ENCODE results near the gene SNX32. TPM values are rescaled to one million over a fixed set of nuclear protein-coding genes. Genes with fewer than 3 reads are reported as not detected.

The SNX32 gene
- total and polyA plus RNA-seq, 2 of the 13 experiments (the other 11 are each of a cell fraction or from before 2014, with no cell fraction given), result 0.09 to 0.34 TPM

GRCh38 chr11:65863889-65864705, 30.3 kb downstream of the SNX32 start (continued):
- no peak for TF ChIP-seq FOXO4 (CRISPR knock-in tag; conservative IDR thresholded peaks at IDR 0.05)
- no peak for TF ChIP-seq IKZF5 (CRISPR knock-in tag; IDR thresholded peaks at IDR 0.05)
- TF ChIP-seq NFE2 (CRISPR knock-in tag; IDR thresholded peaks at IDR 0.05), result no peak
- no peak for TF ChIP-seq ZNF576 (CRISPR knock-in tag; IDR thresholded peaks at IDR 0.05)
- TF ChIP-seq HNRNPH1 (optimal IDR thresholded peaks at IDR 0.05; ENCODE audit: low read depth, low read length), result no peak
- no peak for TF ChIP-seq IKZF4 (CRISPR knock-in tag; IDR thresholded peaks at IDR 0.05; ENCODE audit: borderline replicate concordance, low read depth, not compliant biosample characterization)
- TF ChIP-seq ZFP36L2 (CRISPR knock-in tag; IDR thresholded peaks at IDR 0.05), result no peak
- no peak for TF ChIP-seq ZNF343 (CRISPR knock-in tag; IDR thresholded peaks at IDR 0.05)
- no peak for TF ChIP-seq SIN3B (IDR thresholded peaks at IDR 0.05; ENCODE audit: low read length)
- no peak for TF ChIP-seq ZC3H4 (CRISPR knock-in tag; IDR thresholded peaks at IDR 0.05; ENCODE audit: borderline replicate concordance)
